Measurements from ENCODE around the gene PPP2R1A. TPM values are rescaled to one million over a fixed set of nuclear protein-coding genes. Genes with fewer than 3 reads are reported as not detected.

The PPP2R1A gene
- total RNA-seq, 1 donor from 2014 or later, result 302 TPM

DNA sequence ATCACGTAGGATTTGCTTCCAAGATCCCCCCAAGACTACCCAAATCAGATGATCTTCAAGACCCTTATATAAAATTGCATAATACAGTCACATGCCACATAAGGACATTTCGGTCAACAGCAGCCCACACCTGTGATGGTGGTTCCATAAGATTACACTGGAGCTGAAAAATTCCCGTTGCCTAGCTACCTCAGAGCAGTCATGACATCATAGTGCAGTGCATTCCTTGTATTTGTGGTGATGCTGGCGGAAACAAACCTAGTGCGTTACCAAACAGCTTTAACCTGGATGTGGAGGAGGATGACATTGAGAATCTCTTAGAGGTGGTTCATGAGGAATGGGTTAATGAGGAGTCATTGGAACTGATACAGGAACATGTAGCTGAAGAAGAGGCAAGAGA is 84.3 kb downstream of the PPP2R1A start:
- no peak for TF ChIP-seq CTCF (IDR thresholded peaks at IDR 0.05; ENCODE audit: unreplicated experiment)
- H3K36me3 Mint-ChIP-seq (ENCODE audit: low read depth, unreplicated experiment), result peaks cover 41% of the 10 kb centered on the region
- H3K27ac Mint-ChIP-seq (ENCODE audit: unreplicated experiment), result no peak overlapping the region
- H3K27me3 Mint-ChIP-seq (ENCODE audit: unreplicated experiment), result peaks cover 7% of the 10 kb centered on the region
- peaks cover 9% of the 10 kb centered on the region for H3K9me3 Mint-ChIP-seq (ENCODE audit: unreplicated experiment)
- H3K4me1 Mint-ChIP-seq (ENCODE audit: unreplicated experiment), result peaks cover 14% of the 10 kb centered on the region
- no peak for DNase-seq (ENCODE audit: low spot score)
- peak overlapping the region; percentile 68 for H3K4me3 Mint-ChIP-seq (ENCODE audit: unreplicated experiment)

GRCh38 chr19:52275988-52276387 is 86.1 kb downstream of the PPP2R1A start:
- TF ChIP-seq CTCF (IDR thresholded peaks at IDR 0.05; ENCODE audit: unreplicated experiment), result no peak
- Mint-ChIP-seq H3K27ac (ENCODE audit: unreplicated experiment) (no peak overlapping the region), H3K4me3 (ENCODE audit: unreplicated experiment) (no peak overlapping the region), H3K36me3 (ENCODE audit: low read depth, unreplicated experiment) (peaks cover 33% of the 10 kb centered on the region), H3K4me1 (ENCODE audit: unreplicated experiment) (peaks cover 3% of the 10 kb centered on the region), H3K27me3 (ENCODE audit: unreplicated experiment) (no peaks in the 10 kb centered on the region), H3K9me3 (ENCODE audit: unreplicated experiment) (peaks cover 9% of the 10 kb centered on the region)
- no peak for DNase-seq (ENCODE audit: low spot score)

GRCh38 chr19:52277471-52277870 is 87.6 kb downstream of the PPP2R1A start:
- H3K27me3 Mint-ChIP-seq (ENCODE audit: unreplicated experiment), result no peaks in the 10 kb centered on the region
- TF ChIP-seq CTCF (IDR thresholded peaks at IDR 0.05; ENCODE audit: unreplicated experiment), result no peak
- DNase-seq (ENCODE audit: low spot score), result no peak
- peaks cover 25% of the 10 kb centered on the region for H3K36me3 Mint-ChIP-seq (ENCODE audit: low read depth, unreplicated experiment)
- H3K4me3 Mint-ChIP-seq (ENCODE audit: unreplicated experiment), result no peak overlapping the region
- peaks cover 9% of the 10 kb centered on the region for H3K9me3 Mint-ChIP-seq (ENCODE audit: unreplicated experiment)
- no peaks in the 10 kb centered on the region for H3K4me1 Mint-ChIP-seq (ENCODE audit: unreplicated experiment)
- no peak overlapping the region for H3K27ac Mint-ChIP-seq (ENCODE audit: unreplicated experiment)

Small RNAs within 50 kb of the gene (microRNA-seq; reads per million reads assigned to microRNA genes)
- 1.0 reads per million, percentile 13 among the genes with 10 or more reads in this experiment for gene MIR6801 (ENCODE audit: unreplicated experiment)

Other genes starting within 250 kb of the PPP2R1A start
- 8.9 TPM for gene ZNF350, start 203.2 kb upstream of the PPP2R1A start, total RNA-seq (ENCODE audit: unreplicated experiment)
- gene ZNF615, start 181.8 kb upstream of the PPP2R1A start, total RNA-seq (ENCODE audit: unreplicated experiment), result 13.5 TPM
- gene ZNF614, start 161.7 kb upstream of the PPP2R1A start, total RNA-seq (ENCODE audit: unreplicated experiment), result 12.1 TPM
- 10.3 TPM for gene ZNF432, start 141.2 kb upstream of the PPP2R1A start, total RNA-seq (ENCODE audit: unreplicated experiment)
- 16.3 TPM for gene ZNF841, start 94.3 kb upstream of the PPP2R1A start, total RNA-seq (ENCODE audit: unreplicated experiment)
- 18.5 TPM for gene ZNF616, start 50.1 kb upstream of the PPP2R1A start, total RNA-seq (ENCODE audit: unreplicated experiment)
- gene ZNF836, start 18.4 kb upstream of the PPP2R1A start, total RNA-seq (ENCODE audit: unreplicated experiment), result 15.4 TPM
- gene ZNF766, start 79.5 kb downstream of the PPP2R1A start, total RNA-seq (ENCODE audit: unreplicated experiment), result 16.4 TPM
- gene ZNF480, start 107.1 kb downstream of the PPP2R1A start, total RNA-seq (ENCODE audit: unreplicated experiment), result 18.1 TPM
- 7.5 TPM for gene ZNF610, start 146.2 kb downstream of the PPP2R1A start, total RNA-seq (ENCODE audit: unreplicated experiment)
- gene ZNF880, start 179.9 kb downstream of the PPP2R1A start, total RNA-seq (ENCODE audit: unreplicated experiment), result 10.3 TPM
- 3.9 TPM for gene ZNF528, start 207.8 kb downstream of the PPP2R1A start, total RNA-seq (ENCODE audit: unreplicated experiment)
- gene ZNF534, start 239.1 kb downstream of the PPP2R1A start, total RNA-seq (ENCODE audit: unreplicated experiment), result not detected